Prostate gland (tissue), 2 donors: ENCODE measurements around the gene GPR108.

Experiments used
- CTCF ChIP-seq, 4 experiments: fragments of 200-600 bp in 2 of 4; fragments of 450-650 bp in 2 of 4; sonication (generic) in 2 of 4; IDR thresholded peaks; 1 replicate in 3 of 4; 2 replicates in 1 of 4; pipeline ENCODE4 v1.5.1; 2016 to 2019; ENCODE audit warnings: antibody characterized with exemption in 4 of 4, mild to moderate bottlenecking in 2 of 4, moderate library complexity in 2 of 4
- POLR2A ChIP-seq: fragments of 450-650 bp; IDR thresholded peaks from one replicate; pipeline ENCODE4 v1.6.1; 2016; ENCODE audit warnings: antibody characterized with exemption, mild to moderate bottlenecking
- POLR2AphosphoS5 ChIP-seq: sonication (generic); formaldehyde crosslinking; IDR thresholded peaks from one replicate; pipeline ENCODE4 v1.6.1; 2017; ENCODE audit warnings: antibody characterized with exemption

DNA sequence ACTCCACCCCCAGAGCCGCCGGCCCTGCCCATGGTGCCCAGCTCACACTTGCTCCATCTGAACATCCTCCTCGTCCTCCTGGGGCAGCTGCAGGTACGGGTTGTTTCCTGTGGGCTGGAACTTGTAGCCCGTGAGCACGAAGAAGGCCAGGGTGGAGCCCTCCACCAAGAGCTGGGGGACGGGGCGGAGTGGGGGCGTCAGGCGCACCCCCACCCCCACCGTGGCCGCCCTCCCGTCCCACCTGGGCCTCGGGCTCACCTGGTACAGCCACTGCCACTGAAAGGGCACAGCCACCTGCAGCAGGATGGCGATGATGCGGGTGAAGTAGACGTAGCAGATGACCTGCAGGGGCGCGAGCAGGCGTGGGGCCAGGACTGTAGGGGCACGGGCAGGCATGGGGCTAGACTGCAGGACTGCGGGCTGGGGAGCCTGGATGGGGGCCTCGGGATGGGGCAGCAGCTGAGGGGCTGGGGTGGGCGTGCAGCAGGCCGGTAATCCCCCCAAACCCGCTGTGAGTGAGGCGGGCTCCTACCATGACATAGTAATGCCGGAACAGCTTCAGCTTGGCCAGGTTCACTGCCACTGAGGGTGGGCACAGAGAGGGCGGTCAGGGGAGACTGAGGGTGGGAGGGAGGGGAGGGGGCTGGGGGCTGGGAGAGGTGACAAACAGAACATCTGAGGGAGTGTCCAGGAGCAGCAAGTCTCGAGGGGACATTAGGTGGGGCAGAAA is 6.3 kb downstream of the GPR108 start:
- no peak for TF ChIP-seq POLR2AphosphoS5
- TF ChIP-seq CTCF (IDR thresholded peaks at IDR 0.05): no peak
- no peak for TF ChIP-seq POLR2A
